IPS-18a (cell line): ENCODE measurements around the gene EHBP1.
"Not testable (repeated sequence)": the region's sequence is repeated elsewhere in the genome, so short reads cannot be mapped to it uniquely, and the experiment has no call there.

Experiments used
- H3K27ac ChIP-seq: one replicate; pipeline ENCODE4 v1.5.1; 2013; ENCODE audit warnings: low read length
- H3K27me3 ChIP-seq: one replicate; pipeline ENCODE4 v1.6.1; 2013; ENCODE audit warnings: mild to moderate bottlenecking, low read length; ENCODE audit not compliant: control insufficient read depth, insufficient read depth
- H3K36me3 ChIP-seq: one replicate; pipeline ENCODE4 v1.6.1; 2013; ENCODE audit warnings: low read depth, low read length; ENCODE audit not compliant: control insufficient read depth
- H3K4me1 ChIP-seq: one replicate; pipeline ENCODE4 v1.6.1; 2013; ENCODE audit warnings: low read depth, low read length; ENCODE audit not compliant: control insufficient read depth
- H3K4me3 ChIP-seq: one replicate; pipeline ENCODE4 v1.5.1; 2013; ENCODE audit warnings: low read length
- H3K9ac ChIP-seq: one replicate; pipeline ENCODE4 v1.6.1; 2013; ENCODE audit warnings: mild to moderate bottlenecking, low read length, moderate library complexity
- H3K9me3 ChIP-seq: one replicate; pipeline ENCODE4 v1.6.1; 2013; ENCODE audit warnings: low read depth, low read length; ENCODE audit not compliant: control insufficient read depth

EHBP1 gene

GRCh38 chr2:62740221-62740620 is 34.7 kb downstream of the EHBP1 start:
- Histone ChIP-seq H3K27me3 (no peaks in the 10 kb centered on the region), H3K4me3 (no peak overlapping the region), H3K9me3 (no peaks in the 10 kb centered on the region), H3K4me1 (peaks cover 43% of the 10 kb centered on the region), H3K27ac (no peak overlapping the region), H3K36me3 (no peaks in the 10 kb centered on the region), H3K9ac (no peak overlapping the region)

GRCh38 chr2:62741127-62741526 is 35.6 kb downstream of the EHBP1 start:
- Histone ChIP-seq H3K36me3 (no peaks in the 10 kb centered on the region), H3K4me1 (peaks cover 38% of the 10 kb centered on the region)

DNA sequence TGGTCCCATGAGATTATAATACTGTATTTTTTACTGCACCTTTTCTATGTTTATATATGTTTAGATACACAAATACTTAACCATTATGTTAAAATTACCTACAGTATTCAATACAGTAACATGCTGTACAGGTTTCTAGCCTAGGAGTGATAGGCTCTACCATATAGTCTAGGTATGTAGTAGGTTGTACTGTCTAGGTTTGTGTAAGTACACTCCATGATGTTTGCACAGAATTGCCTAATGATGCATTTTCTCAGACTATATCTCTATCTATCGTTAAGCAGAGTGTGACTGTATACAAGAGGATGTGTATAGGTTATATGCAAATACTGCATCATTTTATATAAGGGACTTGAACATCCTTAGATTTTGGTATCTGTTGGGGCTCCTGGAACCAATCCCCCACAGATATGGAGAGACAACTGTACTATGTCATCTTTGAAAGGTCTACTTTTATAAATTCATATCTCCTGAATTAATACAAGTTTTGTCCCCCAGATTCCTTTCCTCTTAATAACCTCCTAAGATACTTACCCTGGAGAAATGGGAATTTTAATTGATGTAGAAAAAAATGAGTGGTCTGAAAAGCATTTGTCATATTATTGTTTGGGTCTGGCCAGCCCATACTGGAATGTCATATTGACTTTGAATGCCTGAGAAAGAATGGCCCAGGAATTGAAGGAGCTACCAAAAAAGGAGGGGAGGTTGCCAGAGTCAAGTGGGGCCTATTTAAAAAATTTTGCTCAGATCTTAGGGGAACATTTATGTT is 36.6 kb downstream of the EHBP1 start:
- H3K27me3 ChIP-seq: no peaks in the 10 kb centered on the region
- no peak overlapping the region for H3K4me3 ChIP-seq
- H3K9me3 ChIP-seq: no peaks in the 10 kb centered on the region
- peaks cover 30% of the 10 kb centered on the region for H3K4me1 ChIP-seq
- H3K36me3 ChIP-seq: no peaks in the 10 kb centered on the region
- H3K9ac ChIP-seq: no peak overlapping the region
- H3K27ac ChIP-seq: no peak overlapping the region

More at GRCh38 chr2:62741127-62741526, 35.6 kb downstream of the EHBP1 start:
- H3K27ac ChIP-seq: no peak overlapping the region
- H3K4me3 ChIP-seq: no peak overlapping the region
- no peak overlapping the region for H3K9ac ChIP-seq
- no peaks in the 10 kb centered on the region for H3K27me3 ChIP-seq
- H3K9me3 ChIP-seq: no peaks in the 10 kb centered on the region

DNA sequence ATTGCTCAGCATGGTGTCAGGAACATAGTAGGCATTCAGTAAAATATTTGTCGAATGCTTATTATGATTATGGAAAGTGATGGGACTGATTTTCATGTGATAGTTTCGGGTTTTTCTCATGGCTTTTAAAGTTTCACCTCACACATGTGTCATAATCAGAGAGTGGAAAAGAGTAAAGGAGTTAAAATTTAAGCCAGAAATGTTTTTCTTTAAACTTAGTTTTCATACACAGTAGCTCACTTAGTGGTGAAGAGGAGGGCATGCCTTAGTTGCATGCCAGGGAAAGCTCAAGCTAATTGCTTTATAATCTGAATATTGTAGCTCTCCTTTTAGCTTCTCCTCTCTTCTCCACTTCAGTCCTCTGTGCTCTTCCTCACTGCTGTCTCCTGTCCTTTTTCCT is 38.0 kb downstream of the EHBP1 start:
- H3K27ac ChIP-seq: peak overlapping the region; percentile 4
- peaks cover 25% of the 10 kb centered on the region for H3K4me1 ChIP-seq
- H3K4me3 ChIP-seq: no peak overlapping the region
- H3K36me3 ChIP-seq: no peaks in the 10 kb centered on the region
- H3K9ac ChIP-seq: no peak overlapping the region
- no peaks in the 10 kb centered on the region for H3K9me3 ChIP-seq
- no peaks in the 10 kb centered on the region for H3K27me3 ChIP-seq

DNA sequence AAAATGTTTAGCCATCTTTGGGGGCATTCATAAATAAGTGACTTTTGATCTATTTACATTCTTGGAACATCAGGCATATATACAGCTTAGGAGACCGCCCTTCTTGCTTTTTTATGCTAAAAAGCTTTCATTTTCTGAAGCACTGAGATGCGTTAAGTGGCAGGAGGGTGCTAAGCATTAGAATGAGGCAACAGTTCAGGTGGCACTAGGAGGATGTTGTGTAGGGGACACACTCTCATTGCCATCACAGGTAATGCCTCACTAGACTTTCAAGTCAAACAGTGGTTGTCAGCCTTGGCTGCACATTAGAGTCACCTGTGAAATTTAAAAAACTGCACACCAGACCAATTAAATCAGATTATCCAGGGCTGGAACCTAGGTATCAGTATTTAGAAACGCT is 39.1 kb downstream of the EHBP1 start:
- peaks cover 25% of the 10 kb centered on the region for H3K4me1 ChIP-seq
- H3K36me3 ChIP-seq: no peaks in the 10 kb centered on the region
- H3K4me3 ChIP-seq: no peak overlapping the region
- no peak overlapping the region for H3K9ac ChIP-seq
- H3K9me3 ChIP-seq: no peaks in the 10 kb centered on the region
- no peak overlapping the region for H3K27ac ChIP-seq
- no peaks in the 10 kb centered on the region for H3K27me3 ChIP-seq

GRCh38 chr2:62745891-62746481 is 40.5 kb downstream of the EHBP1 start:
- Histone ChIP-seq H3K36me3 (no peaks in the 10 kb centered on the region), H3K9ac (no peak overlapping the region), H3K27me3 (no peaks in the 10 kb centered on the region), H3K4me1 (peaks cover 25% of the 10 kb centered on the region), H3K9me3 (no peaks in the 10 kb centered on the region), H3K4me3 (no peak overlapping the region), H3K27ac (no peak overlapping the region)

GRCh38 chr2:62747169-62747568 is 41.7 kb downstream of the EHBP1 start:
- Histone ChIP-seq H3K9ac (no peak overlapping the region), H3K4me1 (peaks cover 22% of the 10 kb centered on the region), H3K9me3 (no peaks in the 10 kb centered on the region), H3K4me3 (no peak overlapping the region), H3K36me3 (no peaks in the 10 kb centered on the region), H3K27me3 (no peaks in the 10 kb centered on the region), H3K27ac (no peak overlapping the region)

DNA sequence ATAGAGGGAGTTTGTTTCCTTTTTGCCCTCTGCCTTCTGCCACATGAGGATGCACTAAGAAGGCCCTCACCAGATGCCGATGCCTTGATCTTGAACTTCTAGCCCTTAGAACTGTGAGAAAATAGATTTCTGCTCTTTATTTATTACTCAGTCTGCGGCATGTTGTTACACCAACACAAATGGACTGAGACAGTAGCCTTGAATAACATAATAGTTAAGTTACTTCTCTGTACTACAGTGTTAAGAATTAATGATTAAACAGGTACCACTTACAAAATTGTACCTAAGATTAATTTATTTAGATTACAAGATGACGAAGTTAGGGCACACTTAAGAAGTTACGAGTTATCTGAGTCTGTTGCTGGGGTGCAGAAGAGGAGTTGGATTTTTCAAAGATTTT is 42.4 kb downstream of the EHBP1 start:
- Histone ChIP-seq H3K9ac (no peak overlapping the region), H3K9me3 (no peaks in the 10 kb centered on the region), H3K4me3 (no peak overlapping the region), H3K36me3 (no peaks in the 10 kb centered on the region), H3K4me1 (peaks cover 18% of the 10 kb centered on the region), H3K27ac (no peak overlapping the region), H3K27me3 (no peaks in the 10 kb centered on the region)

DNA sequence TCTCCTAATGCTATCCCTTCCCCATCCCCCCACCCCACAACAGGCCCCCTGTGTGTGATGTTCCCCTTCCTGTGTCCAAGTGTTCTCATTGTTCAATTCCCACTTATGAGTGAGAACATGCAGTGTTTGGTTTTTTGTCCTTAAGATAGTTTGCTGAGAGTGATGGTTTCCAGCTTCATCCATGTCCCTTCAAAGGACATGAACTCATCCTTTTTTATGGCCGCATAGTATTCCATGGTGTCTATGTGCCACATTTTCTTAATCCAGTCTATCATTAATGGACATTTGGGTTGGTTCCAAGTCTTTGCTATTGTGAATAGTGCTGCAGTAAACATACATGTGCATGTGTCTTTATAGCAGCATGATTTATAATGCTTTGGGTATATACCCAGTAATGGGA is 43.6 kb downstream of the EHBP1 start:
- not testable (repeated sequence) for H3K4me3 ChIP-seq, H3K27ac ChIP-seq, H3K27me3 ChIP-seq, H3K36me3 ChIP-seq, H3K9me3 ChIP-seq, H3K9ac ChIP-seq, H3K4me1 ChIP-seq

DNA sequence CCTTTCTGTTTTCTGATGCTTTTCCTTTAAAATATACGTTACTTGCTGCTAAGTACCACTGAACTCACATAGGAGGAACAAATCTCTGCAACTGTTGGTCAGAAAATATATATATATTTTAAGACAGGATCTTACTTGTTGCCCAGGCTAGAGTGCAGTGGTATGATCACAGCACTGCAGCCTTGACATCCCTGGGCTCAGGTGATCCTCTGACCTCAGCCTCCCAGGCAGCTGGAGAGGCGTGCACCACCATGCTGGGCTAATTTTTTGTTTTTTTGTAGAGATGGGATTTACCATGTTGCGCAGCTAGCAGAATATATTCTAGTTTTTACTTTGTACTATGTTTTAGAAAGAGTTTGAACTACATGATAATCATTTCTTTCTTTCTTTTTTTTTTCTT is 51.5 kb downstream of the EHBP1 start:
- no peak overlapping the region for H3K4me3 ChIP-seq
- H3K4me1 ChIP-seq: no peaks in the 10 kb centered on the region
- peaks cover 4% of the 10 kb centered on the region for H3K36me3 ChIP-seq
- H3K9me3 ChIP-seq: peaks cover 5% of the 10 kb centered on the region
- no peaks in the 10 kb centered on the region for H3K27me3 ChIP-seq
- no peak overlapping the region for H3K27ac ChIP-seq
- no peak overlapping the region for H3K9ac ChIP-seq

DNA sequence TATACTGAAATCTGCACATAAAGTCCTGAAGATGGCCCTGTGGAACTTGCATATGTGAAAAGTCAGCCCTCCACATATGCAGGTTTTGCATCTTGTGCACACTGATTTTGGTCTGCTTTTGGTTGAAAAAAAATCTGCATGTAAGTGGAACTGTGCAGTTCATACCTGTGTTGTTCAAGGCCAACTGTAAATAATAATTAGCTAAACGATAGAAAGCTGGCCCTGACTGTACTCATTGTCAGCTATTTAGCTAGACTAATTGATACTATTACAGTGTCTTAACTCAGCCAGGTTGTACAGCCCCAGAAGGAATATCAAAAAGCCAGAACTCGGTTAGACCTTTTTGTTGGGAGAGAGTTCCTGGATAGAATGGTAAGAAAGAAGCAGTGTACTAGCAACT is 54.5 kb downstream of the EHBP1 start:
- no peaks in the 10 kb centered on the region for H3K4me1 ChIP-seq
- H3K27me3 ChIP-seq: no peaks in the 10 kb centered on the region
- H3K4me3 ChIP-seq: no peak overlapping the region
- H3K9me3 ChIP-seq: no peaks in the 10 kb centered on the region
- H3K27ac ChIP-seq: no peak overlapping the region
- H3K36me3 ChIP-seq: peaks cover under 1% of the 10 kb centered on the region
- H3K9ac ChIP-seq: no peak overlapping the region

GRCh38 chr2:62760555-62760954 is 55.0 kb downstream of the EHBP1 start:
- Histone ChIP-seq H3K4me1 (no peaks in the 10 kb centered on the region), H3K4me3 (no peak overlapping the region), H3K27ac (no peak overlapping the region), H3K36me3 (no peaks in the 10 kb centered on the region), H3K9ac (no peak overlapping the region), H3K27me3 (no peaks in the 10 kb centered on the region), H3K9me3 (no peaks in the 10 kb centered on the region)
